ENCODE measurements around the gene ZNG1C.
"Not testable (repeated sequence)": the region's sequence is repeated elsewhere in the genome, so short reads cannot be mapped to it uniquely, and the experiment has no call there.

ZNG1C gene

DNA sequence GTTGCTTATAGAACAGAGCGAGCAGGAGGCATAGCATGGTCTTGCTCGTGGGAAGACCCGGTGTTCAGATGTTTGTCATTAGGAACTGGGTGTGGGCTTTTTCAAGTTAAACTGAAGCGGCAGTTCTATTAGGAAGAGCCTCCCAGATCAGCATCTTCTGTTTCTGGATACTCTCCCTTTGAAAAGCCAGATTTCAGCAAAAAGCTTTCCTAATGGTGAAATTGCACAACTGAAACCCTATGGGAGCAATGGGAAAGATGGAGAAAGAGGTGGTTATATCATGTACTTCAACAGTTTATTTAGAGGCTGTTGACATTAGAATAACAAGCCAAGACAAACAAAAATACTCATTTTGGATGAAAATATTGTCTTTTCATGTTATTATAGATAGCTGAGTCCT lies 102.2 kb downstream of the ZNG1C start:
- DNase-seq = not testable (repeated sequence)

All from activated CD4-positive, alpha-beta T cell treated with anti-CD3 and anti-CD28 coated beads for 4 hours (primary cell).